ENCODE results near the gene MYO16. TPM values are rescaled to one million over a fixed set of nuclear protein-coding genes. Genes with fewer than 3 reads are reported as not detected.

The MYO16 gene
- total and polyA plus RNA-seq, 2 of the 4 experiments (the other 2 are of a cell fraction): under 0.01 to 0.03 TPM

- Histone ChIP-seq H3K27ac (ENCODE audit: insufficient read depth, low read length) (no peak overlapping the region), H3K56ac (ENCODE audit: extremely low read depth, insufficient read depth, low read length) (no peak overlapping the region), H3K9me3 (ENCODE audit: control insufficient read depth, insufficient read depth, low read length) (no peaks in the 10 kb centered on the region), H3K14ac (replicated peaks; ENCODE audit: low read depth, low read length) (no peak overlapping the region), H3K27me3 (ENCODE audit: control insufficient read depth, insufficient read depth, low read length) (no peaks in the 10 kb centered on the region), H4K91ac (ENCODE audit: insufficient read depth, low read depth, low read length) (no peak overlapping the region), H2BK15ac (ENCODE audit: low read depth, low read length) (no peak overlapping the region), H3K4ac (ENCODE audit: low read depth, low read length) (no peak overlapping the region), H3K36me3 (ENCODE audit: control insufficient read depth, insufficient read depth, low read length) (no peaks in the 10 kb centered on the region), H2AK5ac (ENCODE audit: low read depth, low read length) (no peak overlapping the region), H3K9me1 (ENCODE audit: insufficient read depth, low read length) (no peaks in the 10 kb centered on the region), H4K8ac (ENCODE audit: low read depth in 2 of 2, low read length in 2 of 2) (no peak overlapping the region), H3K4me1 (ENCODE audit: control insufficient read depth, insufficient read depth, low read length) (peaks cover 3% of the 10 kb centered on the region), H3K9ac (ENCODE audit: low read depth, low read length) (no peak overlapping the region), H4K20me1 (ENCODE audit: insufficient read depth, low read length) (no peaks in the 10 kb centered on the region), H4K5ac (ENCODE audit: low read depth, low read length) (no peak overlapping the region), H3K4me2 (ENCODE audit: low read depth, low read length) (no peak overlapping the region), H3K18ac (ENCODE audit: low read depth, low read length) (no peak overlapping the region), H2BK5ac (ENCODE audit: low read depth, low read length, poor library complexity, severe bottlenecking) (no peak overlapping the region), H3K79me1 (ENCODE audit: low read depth in 1 of 2, low read length in 2 of 2) (no peaks in the 10 kb centered on the region), H2BK120ac (ENCODE audit: low read depth, low read length) (no peak overlapping the region), H3K4me3 (ENCODE audit: insufficient read depth, low read depth, low read length) (no peak overlapping the region), H2AK9ac (replicated peaks; ENCODE audit: low read depth, low read length, poor library complexity) (no peak overlapping the region), H2BK20ac (ENCODE audit: low read depth, low read length) (no peak overlapping the region), H2AFZ (replicated peaks; ENCODE audit: low read length, poor library complexity) (no peak overlapping the region), H3K23ac (ENCODE audit: low read depth, low read length) (no peak overlapping the region)
- WGBS, 2 experiments (ENCODE audit: extremely low coverage in 2 of 2, insufficient read length in 1 of 2): 80% methylated on average over 1 of the region's 5 CpGs; no CpG with 5 or more reads in 1 of the 2 experiments
- DNase-seq: no peak
- POLR2A ChIA-PET (ENCODE audit: unreplicated experiment): no interaction called here
- no peak for TF ChIP-seq POLR2A (IDR thresholded peaks at IDR 0.05; ENCODE audit: low read depth, low read length)
- TF ChIP-seq CHD1 (IDR thresholded peaks at IDR 0.05; ENCODE audit: low read depth, low read length): no peak
- TF ChIP-seq, protein P1, sequence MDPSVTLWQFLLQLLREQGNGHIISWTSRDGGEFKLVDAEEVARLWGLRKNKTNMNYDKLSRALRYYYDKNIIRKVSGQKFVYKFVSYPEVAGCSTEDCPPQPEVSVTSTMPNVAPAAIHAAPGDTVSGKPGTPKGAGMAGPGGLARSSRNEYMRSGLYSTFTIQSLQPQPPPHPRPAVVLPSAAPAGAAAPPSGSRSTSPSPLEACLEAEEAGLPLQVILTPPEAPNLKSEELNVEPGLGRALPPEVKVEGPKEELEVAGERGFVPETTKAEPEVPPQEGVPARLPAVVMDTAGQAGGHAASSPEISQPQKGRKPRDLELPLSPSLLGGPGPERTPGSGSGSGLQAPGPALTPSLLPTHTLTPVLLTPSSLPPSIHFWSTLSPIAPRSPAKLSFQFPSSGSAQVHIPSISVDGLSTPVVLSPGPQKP (IDR thresholded peaks at IDR 0.05; ENCODE audit: borderline replicate concordance, low read depth, low read length): no peak
- TF ChIP-seq RFX5 (IDR thresholded peaks at IDR 0.05; ENCODE audit: low read depth, low read length): no peak
- TF ChIP-seq SMC3 (IDR thresholded peaks at IDR 0.05; ENCODE audit: low read depth, low read length): no peak
- TF ChIP-seq MXI1 (IDR thresholded peaks at IDR 0.05; ENCODE audit: borderline replicate concordance, low read depth, low read length): no peak
- no peak for TF ChIP-seq RAD21 (IDR thresholded peaks at IDR 0.05; ENCODE audit: low read length)
- no peak for TF ChIP-seq FOS (IDR thresholded peaks at IDR 0.05; ENCODE audit: low read depth, low read length)
- no peak for TF ChIP-seq MAFK (IDR thresholded peaks at IDR 0.05; ENCODE audit: low read depth, low read length)
- TF ChIP-seq MAZ (IDR thresholded peaks at IDR 0.05; ENCODE audit: borderline replicate concordance, low read depth, low read length): no peak
- TF ChIP-seq RCOR1 (IDR thresholded peaks at IDR 0.05; ENCODE audit: insufficient replicate concordance, low read length): no peak
- TF ChIP-seq USF2 (IDR thresholded peaks at IDR 0.05; ENCODE audit: low read depth, low read length): no peak
- TF ChIP-seq, protein P2, sequence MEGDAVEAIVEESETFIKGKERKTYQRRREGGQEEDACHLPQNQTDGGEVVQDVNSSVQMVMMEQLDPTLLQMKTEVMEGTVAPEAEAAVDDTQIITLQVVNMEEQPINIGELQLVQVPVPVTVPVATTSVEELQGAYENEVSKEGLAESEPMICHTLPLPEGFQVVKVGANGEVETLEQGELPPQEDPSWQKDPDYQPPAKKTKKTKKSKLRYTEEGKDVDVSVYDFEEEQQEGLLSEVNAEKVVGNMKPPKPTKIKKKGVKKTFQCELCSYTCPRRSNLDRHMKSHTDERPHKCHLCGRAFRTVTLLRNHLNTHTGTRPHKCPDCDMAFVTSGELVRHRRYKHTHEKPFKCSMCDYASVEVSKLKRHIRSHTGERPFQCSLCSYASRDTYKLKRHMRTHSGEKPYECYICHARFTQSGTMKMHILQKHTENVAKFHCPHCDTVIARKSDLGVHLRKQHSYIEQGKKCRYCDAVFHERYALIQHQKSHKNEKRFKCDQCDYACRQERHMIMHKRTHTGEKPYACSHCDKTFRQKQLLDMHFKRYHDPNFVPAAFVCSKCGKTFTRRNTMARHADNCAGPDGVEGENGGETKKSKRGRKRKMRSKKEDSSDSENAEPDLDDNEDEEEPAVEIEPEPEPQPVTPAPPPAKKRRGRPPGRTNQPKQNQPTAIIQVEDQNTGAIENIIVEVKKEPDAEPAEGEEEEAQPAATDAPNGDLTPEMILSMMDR (conservative IDR thresholded peaks at IDR 0.05; ENCODE audit: low read depth, low read length): no peak
- no peak for TF ChIP-seq NFE2L2 (IDR thresholded peaks at IDR 0.05; ENCODE audit: low read depth, low read length)
- no peak for TF ChIP-seq CEBPB (IDR thresholded peaks at IDR 0.05; ENCODE audit: low read depth, low read length)
- no peak for TF ChIP-seq BHLHE40 (IDR thresholded peaks at IDR 0.05; ENCODE audit: low read depth, low read length)
- intact Hi-C loops (cut with micrococcal nuclease): no loop called here
- CTCF ChIA-PET: interaction anchor here (0.6 kb wide), 1 partner anchor 24 kb away, joined by 3 read pairs; no protein-coding TSS in a partner anchor
- dilution Hi-C loops (cut with HindIII; ENCODE audit: low sequenced_read_pairs, unreplicated experiment): no loop called here
- no TSS peak for BruUV-seq (replicated peaks)
- in situ Hi-C loops (cut with MboI; ENCODE audit: low sequenced_read_pairs): no loop called here
- ATAC-seq (ENCODE audit: low read depth): no peak
Observed at GRCh38 chr13:108955741-108956140, 326.3 kb downstream of the MYO16 start.
